Stomach (tissue), 9 donors: Measurements from ENCODE around the gene MRPS6. TPM values are rescaled to one million over a fixed set of nuclear protein-coding genes. Genes with fewer than 3 reads are reported as not detected.

ENCODE experiments used
- DNase-seq, 2 donors: peaks; one replicate each; pipeline versions ENCODE4 v3.0.0 to v3.0.0-alpha.2; 2013 to 2019
- H3K27ac ChIP-seq, 5 donors: fragments of 200-600 bp in 4 of 5; sonication (generic) in 4 of 5; one replicate each; pipeline ENCODE4 v1.5.1; 2013 to 2019; ENCODE audit warnings: mild to moderate bottlenecking in 1 of 5, moderate library complexity in 1 of 5
- H3K27me3 ChIP-seq, 3 donors: fragments of 200-600 bp; sonication (generic); one replicate each; pipeline ENCODE4 v1.5.1; 2017 to 2019; ENCODE audit warnings: mixed run types in 1 of 3
- H3K36me3 ChIP-seq, 4 donors: fragments of 200-600 bp; sonication (generic); 1 replicate in 3 of 4; 2 replicates in 1 of 4; pipeline ENCODE4 v1.5.1; 2016 to 2019
- H3K4me1 ChIP-seq, 4 donors: fragments of 200-600 bp; sonication (generic); one replicate each; pipeline ENCODE4 v1.5.1; 2016 to 2019
- H3K4me3 ChIP-seq, 4 donors: fragments of 200-600 bp; sonication (generic) in 3 of 4; one replicate each; pipeline ENCODE4 v1.5.1; 2016 to 2019; ENCODE audit warnings: mild to moderate bottlenecking in 1 of 4
- H3K9me3 ChIP-seq, 4 donors: fragments of 200-600 bp; sonication (generic); one replicate each; pipeline ENCODE4 v1.5.1; 2016 to 2019
- EP300 ChIP-seq: sonication (generic); formaldehyde crosslinking; IDR thresholded peaks from one replicate; pipeline ENCODE4 v1.6.1; 2017; ENCODE audit warnings: antibody characterized with exemption
- POLR2A ChIP-seq, 4 donors: fragments of 450-650 bp; IDR thresholded peaks; one replicate each; pipeline ENCODE4 v1.6.1; 2016; ENCODE audit warnings: antibody characterized with exemption in 4 of 4, control low read depth in 2 of 4, mild to moderate bottlenecking in 1 of 4, moderate library complexity in 1 of 4
- POLR2AphosphoS5 ChIP-seq, 3 donors: sonication (generic); formaldehyde crosslinking; IDR thresholded peaks; one replicate each; pipeline ENCODE4 v1.6.1; 2016; ENCODE audit warnings: antibody characterized with exemption in 3 of 3
- WGBS, 5 donors: extraction: QIAGEN DNeasy Blood & Tissue Kit in 3 of 5; methylation state at CpG; one replicate each; pipeline versions ENCODE4 v1.1.5 to v1.1.7; 2013 to 2018; 5-methylcytosine and 5-hydroxymethylcytosine counted together
- intact Hi-C: fragments of 100-400 bp; cut with DNase I; formaldehyde crosslinking; loops from one replicate; pipeline ENCODE4 v1.15.1; 2023; ENCODE audit warnings: low total_unique reads
- polyA plus RNA-seq, 3 donors: library from polyadenylated mRNA; stranded (reverse); fragments of 200-250 nt; gene quantifications; one replicate each; pipeline ENCODE4 v1.2.3, GENCODE V29; 2013
- total RNA-seq, 5 donors: library from RNA; depleted of rRNA; stranded (reverse); fragments of >200 nt; gene quantifications; one replicate each; pipeline versions ENCODE4 v1.1.0 to v1.2.3, GENCODE V29; 2014 to 2016
- TF ChIP-seq, protein P1 (sequence below), 7 experiments: fragments of 450-650 bp in 4 of 7; fragments of 200-600 bp in 3 of 7; sonication (generic) in 3 of 7; IDR thresholded peaks; one replicate each; pipeline ENCODE4 v1.5.1; 2016 to 2019; ENCODE audit warnings: antibody characterized with exemption in 7 of 7, control low read depth in 2 of 7, mild to moderate bottlenecking in 1 of 7
- donor health status: healthy with polysubstance abuse.
- donor health status: Bipolar disorder and iron deficiency.
- donor health status: healthy.

MRPS6 gene
- total and polyA plus RNA-seq, 8 donors = 21.3 to 219 (median 51.3) TPM

DNA sequence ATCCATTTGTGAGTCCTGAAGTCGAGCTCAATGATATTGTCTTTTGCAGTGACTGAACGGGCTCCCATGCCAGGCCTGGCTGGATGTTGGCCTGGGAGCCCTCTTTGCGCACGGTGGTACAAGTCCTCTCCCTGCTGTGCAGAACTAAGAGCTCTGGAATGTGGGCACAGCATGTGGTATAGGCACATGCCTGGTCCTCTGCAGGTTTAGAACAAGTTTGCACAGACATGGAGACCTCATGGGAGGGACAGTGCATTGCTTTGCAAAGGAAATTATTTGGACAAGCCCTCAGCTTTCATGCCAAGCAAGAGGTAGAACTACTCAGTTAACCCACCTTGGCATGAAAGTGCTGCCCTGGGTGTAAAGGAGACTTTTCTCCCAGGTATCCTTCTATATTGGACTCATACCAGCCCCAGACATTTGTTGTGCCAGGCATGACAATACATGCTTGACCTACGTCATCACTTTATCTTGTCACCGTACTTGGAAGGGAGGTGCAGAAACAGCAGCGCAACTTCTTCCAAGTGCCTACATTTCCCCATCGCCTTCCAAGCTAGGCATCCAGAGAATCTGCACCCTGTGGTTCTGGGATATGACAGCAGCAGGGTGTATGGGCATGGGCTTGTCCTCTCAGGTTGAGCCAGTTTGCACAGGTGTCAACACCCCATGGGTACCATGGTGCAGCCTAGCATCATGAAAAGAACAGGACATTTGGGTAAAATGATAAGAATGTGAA lies 37.6 kb upstream of the MRPS6 start:
- no peak for TF ChIP-seq POLR2AphosphoS5 (IDR thresholded peaks at IDR 0.05)
- no peak for TF ChIP-seq POLR2A (IDR thresholded peaks at IDR 0.05)
- no peak for TF ChIP-seq EP300
- TF ChIP-seq, protein P1, sequence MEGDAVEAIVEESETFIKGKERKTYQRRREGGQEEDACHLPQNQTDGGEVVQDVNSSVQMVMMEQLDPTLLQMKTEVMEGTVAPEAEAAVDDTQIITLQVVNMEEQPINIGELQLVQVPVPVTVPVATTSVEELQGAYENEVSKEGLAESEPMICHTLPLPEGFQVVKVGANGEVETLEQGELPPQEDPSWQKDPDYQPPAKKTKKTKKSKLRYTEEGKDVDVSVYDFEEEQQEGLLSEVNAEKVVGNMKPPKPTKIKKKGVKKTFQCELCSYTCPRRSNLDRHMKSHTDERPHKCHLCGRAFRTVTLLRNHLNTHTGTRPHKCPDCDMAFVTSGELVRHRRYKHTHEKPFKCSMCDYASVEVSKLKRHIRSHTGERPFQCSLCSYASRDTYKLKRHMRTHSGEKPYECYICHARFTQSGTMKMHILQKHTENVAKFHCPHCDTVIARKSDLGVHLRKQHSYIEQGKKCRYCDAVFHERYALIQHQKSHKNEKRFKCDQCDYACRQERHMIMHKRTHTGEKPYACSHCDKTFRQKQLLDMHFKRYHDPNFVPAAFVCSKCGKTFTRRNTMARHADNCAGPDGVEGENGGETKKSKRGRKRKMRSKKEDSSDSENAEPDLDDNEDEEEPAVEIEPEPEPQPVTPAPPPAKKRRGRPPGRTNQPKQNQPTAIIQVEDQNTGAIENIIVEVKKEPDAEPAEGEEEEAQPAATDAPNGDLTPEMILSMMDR (IDR thresholded peaks at IDR 0.05) = no peak
- H3K4me1 ChIP-seq = no peaks in the 10 kb centered on the region
- 90 to 92% (median 92%) methylated on average over 7 to 8 of the region's 8 CpGs for WGBS, 5 donors
- H3K4me3 ChIP-seq = no peak overlapping the region
- H3K36me3 ChIP-seq = no peaks in the 10 kb centered on the region
- intact Hi-C loops = no loop called here
- DNase-seq = no peak
- H3K27me3 ChIP-seq = peaks cover 0 to 6% (median 0%) of the 10 kb centered on the region in 3 donors
- H3K9me3 ChIP-seq = no peaks in the 10 kb centered on the region
- H3K27ac ChIP-seq = no peak overlapping the region

DNA sequence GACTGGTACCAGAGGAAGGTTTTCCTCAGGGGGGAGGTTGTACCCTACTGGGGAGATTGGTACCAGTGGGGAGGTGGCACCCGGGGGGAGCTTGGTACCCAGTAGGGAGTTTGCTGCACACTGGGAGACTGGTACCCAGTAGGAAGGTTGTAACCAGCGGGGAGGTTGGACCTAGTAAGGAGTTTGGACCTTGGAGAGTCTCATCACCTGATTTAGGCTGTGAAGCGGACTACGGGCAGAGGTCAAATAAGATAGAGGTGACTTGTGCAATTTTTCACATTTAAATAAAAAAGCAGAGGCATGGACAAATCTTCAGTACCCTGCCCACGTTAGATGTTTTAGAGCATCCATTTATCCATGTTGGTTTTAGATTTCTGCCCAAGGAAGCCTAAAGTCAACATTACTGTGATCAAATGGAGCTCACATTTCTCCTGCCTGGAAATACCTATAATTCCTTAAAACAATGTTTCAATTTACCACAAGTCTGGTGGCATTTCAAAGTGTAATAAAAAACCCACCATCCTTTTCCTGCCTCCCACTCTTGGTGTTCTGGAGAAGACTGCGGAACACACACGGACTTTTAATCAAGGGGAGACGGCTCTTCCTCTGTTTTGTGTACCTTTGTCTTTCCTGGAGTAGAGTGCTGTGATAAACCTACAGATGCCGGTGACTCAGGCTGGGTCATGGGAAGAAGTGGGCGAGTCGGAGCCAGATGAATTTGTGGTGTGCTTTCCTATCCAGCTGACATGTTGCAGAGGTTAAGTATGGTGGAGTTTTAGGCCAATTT lies 36.2 kb upstream of the MRPS6 start:
- 62 to 87% (median 72%) methylated on average over 11 of the region's 11 CpGs for WGBS, 5 donors
- H3K27ac ChIP-seq = no peak overlapping the region
- H3K4me1 ChIP-seq = no peaks in the 10 kb centered on the region
- TF ChIP-seq, protein P1 (IDR thresholded peaks at IDR 0.05) = no peak
- no peak for TF ChIP-seq EP300
- no peak for TF ChIP-seq POLR2AphosphoS5 (IDR thresholded peaks at IDR 0.05)
- no peaks in the 10 kb centered on the region for H3K9me3 ChIP-seq
- H3K36me3 ChIP-seq = no peaks in the 10 kb centered on the region
- intact Hi-C loops = no loop called here
- no peak for DNase-seq
- H3K27me3 ChIP-seq = peaks cover 0 to 6% (median 0%) of the 10 kb centered on the region in 3 donors
- no peak overlapping the region for H3K4me3 ChIP-seq

DNA sequence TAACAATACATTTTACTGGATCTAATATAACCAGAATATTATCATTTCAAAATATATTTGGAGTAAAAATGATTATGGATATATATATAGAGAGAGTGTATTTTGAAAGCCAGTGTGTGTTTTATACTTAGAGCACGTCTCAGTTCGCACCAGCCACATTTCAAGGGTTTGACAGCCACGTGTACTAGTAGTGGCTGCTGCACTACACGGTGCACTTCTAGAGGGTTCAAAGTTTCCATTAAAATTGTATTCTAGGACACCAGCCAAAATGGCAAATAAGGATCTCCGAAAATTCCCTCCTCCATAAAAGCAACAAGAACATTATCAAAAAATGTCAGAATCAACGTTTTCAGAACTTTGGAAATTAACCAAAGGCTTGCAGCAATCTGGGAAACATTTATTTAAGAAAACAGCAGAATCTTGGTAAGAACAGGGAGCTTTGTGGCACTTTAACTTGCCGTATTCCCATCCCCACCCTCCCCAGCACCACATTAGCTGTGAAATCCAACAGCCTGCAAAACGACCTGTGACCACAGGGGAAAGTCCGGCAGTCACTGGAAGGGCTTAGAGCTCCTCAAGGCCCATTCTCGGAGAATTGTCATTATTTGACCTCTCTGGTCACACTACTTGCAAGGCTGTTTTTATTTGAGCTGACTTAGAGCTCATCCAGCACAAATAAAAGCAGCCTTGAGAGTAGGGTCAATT lies 33.5 kb upstream of the MRPS6 start:
- TF ChIP-seq, protein P1 (IDR thresholded peaks at IDR 0.05) = no peak
- TF ChIP-seq POLR2AphosphoS5 (IDR thresholded peaks at IDR 0.05) (no peak), POLR2A (IDR thresholded peaks at IDR 0.05) (no peak), EP300 (no peak)
- intact Hi-C loops = no loop called here
- DNase-seq = no peak
- Histone ChIP-seq H3K36me3 (no peaks in the 10 kb centered on the region), H3K27me3 (peaks cover 0 to 6% (median 0%) of the 10 kb centered on the region in 3 donors), H3K27ac (no peak overlapping the region), H3K9me3 (no peaks in the 10 kb centered on the region), H3K4me1 (no peaks in the 10 kb centered on the region), H3K4me3 (no peak overlapping the region)
- 52 to 72% (median 61%) methylated on average over 10 of the region's 10 CpGs for WGBS, 5 donors

DNA sequence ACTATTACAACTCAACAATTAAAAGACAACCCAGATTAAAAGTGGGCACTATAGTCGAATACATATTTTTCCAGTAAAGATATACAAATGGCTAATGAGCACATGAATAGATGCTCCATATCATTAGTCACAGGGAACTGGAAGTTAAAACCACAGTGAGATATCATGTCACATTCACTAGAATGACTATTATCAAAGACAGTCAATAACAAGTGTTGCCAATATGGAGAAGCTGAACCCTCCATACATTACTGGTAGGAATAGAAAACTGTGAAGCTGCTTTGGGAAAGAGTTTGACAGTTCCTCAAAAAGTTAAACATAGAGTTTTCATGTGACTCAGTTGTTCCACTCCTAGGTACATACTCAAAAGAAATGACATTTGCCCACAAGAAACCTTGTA lies 30.6 kb upstream of the MRPS6 start:
- no peak overlapping the region for H3K4me3 ChIP-seq
- intact Hi-C loops = no loop called here

More for the DNA sequence above, 30.6 kb upstream of the MRPS6 start:
- Histone ChIP-seq H3K27ac (no peak overlapping the region), H3K9me3 (no peaks in the 10 kb centered on the region), H3K36me3 (no peaks in the 10 kb centered on the region), H3K4me1 (no peaks in the 10 kb centered on the region), H3K27me3 (no peaks in the 10 kb centered on the region)
- 83 to 92% (median 84%) methylated on average over 1 of the region's 1 CpG for WGBS, 5 donors
- TF ChIP-seq POLR2AphosphoS5 (IDR thresholded peaks at IDR 0.05) = no peak
- DNase-seq = no peak
